Hepatocyte (in vitro differentiated cells): ENCODE results near the gene KNOP1. TPM values are rescaled to one million over a fixed set of nuclear protein-coding genes. Genes with fewer than 3 reads are reported as not detected.

Experiments
- DNase-seq: peaks from one replicate; pipeline ENCODE4 v3.0.0-alpha.2; 2016; ENCODE audit warnings: low spot score
- H2AFZ ChIP-seq: fragments of 200-600 bp; sonication (generic); 2 replicates; pipeline ENCODE4 v1.6.0; 2016; ENCODE audit warnings: antibody characterized with exemption, mild to moderate bottlenecking
- H3K27ac ChIP-seq: fragments of 200-600 bp; sonication (generic); 2 replicates; pipeline ENCODE4 v1.5.1; 2016; ENCODE audit warnings: mild to moderate bottlenecking
- H3K27me3 ChIP-seq: fragments of 200-600 bp; sonication (generic); 2 replicates; pipeline ENCODE4 v1.6.1; 2016
- H3K36me3 ChIP-seq: fragments of 200-600 bp; sonication (generic); replicated peaks from 2 replicates; pipeline ENCODE4 v1.5.1; 2016; ENCODE audit warnings: low read depth; ENCODE audit not compliant: insufficient read depth
- H3K4me1 ChIP-seq: fragments of 200-600 bp; sonication (generic); 2 replicates; pipeline ENCODE4 v1.5.1; 2016; ENCODE audit warnings: mild to moderate bottlenecking, moderate library complexity; ENCODE audit not compliant: insufficient read depth
- H3K4me2 ChIP-seq: fragments of 200-600 bp; sonication (generic); 2 replicates; pipeline ENCODE4 v1.6.0; 2016
- H3K4me3 ChIP-seq: fragments of 200-600 bp; sonication (generic); 2 replicates; pipeline ENCODE4 v1.5.1; 2016; ENCODE audit warnings: mild to moderate bottlenecking
- H3K79me2 ChIP-seq: fragments of 200-600 bp; sonication (generic); 2 replicates; pipeline ENCODE4 v1.6.0; 2017; ENCODE audit warnings: mild to moderate bottlenecking
- H3K9me2 ChIP-seq: fragments of 200-600 bp; sonication (generic); replicated peaks from 2 replicates; pipeline ENCODE4 v1.6.0; 2017; ENCODE audit warnings: mild to moderate bottlenecking; ENCODE audit not compliant: insufficient read depth
- H3K9me3 ChIP-seq: fragments of 200-600 bp; sonication (generic); 2 replicates; pipeline ENCODE4 v1.5.1; 2016; ENCODE audit warnings: low read depth, mild to moderate bottlenecking
- H4K20me1 ChIP-seq: fragments of 200-600 bp; sonication (generic); 2 replicates; pipeline ENCODE4 v1.6.0; 2016; ENCODE audit warnings: mild to moderate bottlenecking; ENCODE audit not compliant: insufficient read depth, poor library complexity, severe bottlenecking
- CTCF ChIP-seq: fragments of 200-600 bp; sonication (generic); IDR thresholded peaks from 2 replicates; pipeline ENCODE4 v1.5.1; 2016; ENCODE audit warnings: antibody characterized with exemption, mild to moderate bottlenecking; ENCODE audit not compliant: poor library complexity
- EZH2 ChIP-seq: fragments of 200-600 bp; sonication (generic); IDR thresholded peaks from 2 replicates; pipeline ENCODE4 v1.6.1; 2016; ENCODE audit warnings: antibody characterized with exemption, mild to moderate bottlenecking, borderline replicate concordance
- EZH2phosphoT487 ChIP-seq: fragments of 200-600 bp; sonication (generic); IDR thresholded peaks from one replicate; pipeline ENCODE4 v1.6.1; 2018; ENCODE audit warnings: antibody characterized with exemption, mild to moderate bottlenecking, low read depth, moderate library complexity; ENCODE audit not compliant: unreplicated experiment, severe bottlenecking
- WGBS: methylation state at CpG from one replicate; pipeline ENCODE4 v1.1.6; 2016; ENCODE audit warnings: low lambda C conversion rate; ENCODE audit errors: missing lambda C conversion rate; 5-methylcytosine and 5-hydroxymethylcytosine counted together
- polyA plus RNA-seq: library from polyadenylated mRNA; unstranded; fragments of >200 nt; fragmentation: Nextera tagmentation; extraction: Ambion mirVana; gene quantifications from 2 replicates; pipeline ENCODE4 v1.2.1, GENCODE V29; 2016
- total RNA-seq: library from RNA; depleted of rRNA; stranded (reverse); fragments of >200 nt; gene quantifications from 2 replicates; pipeline ENCODE4 v1.2.3, GENCODE V29; 2014

Gene KNOP1
- total and polyA plus RNA-seq, 2 experiments from 2014 or later, result 19.4 to 30.4 TPM

GRCh38 chr16:19715566-19715965 is 2.5 kb downstream of the KNOP1 start:
- WGBS, result 96% methylated on average over 5 of the region's 5 CpGs
- Histone ChIP-seq H3K4me1 (peaks cover 18% of the 10 kb centered on the region), H3K4me2 (peak overlapping the region; percentile 91), H2AFZ (no peak overlapping the region), H4K20me1 (no peaks in the 10 kb centered on the region), H3K79me2 (peaks cover 65% of the 10 kb centered on the region), H3K27ac (no peak overlapping the region), H3K9me3 (no peaks in the 10 kb centered on the region), H3K36me3 (no peaks in the 10 kb centered on the region), H3K9me2 (no peaks in the 10 kb centered on the region), H3K4me3 (no peak overlapping the region), H3K27me3 (no peaks in the 10 kb centered on the region)
- TF ChIP-seq EZH2phosphoT487, result no peak
- TF ChIP-seq EZH2, result no peak
- no peak for DNase-seq

GRCh38 chr16:19713697-19714096 is 4.3 kb downstream of the KNOP1 start:
- 97% methylated on average over 6 of the region's 6 CpGs for WGBS
- H3K36me3 ChIP-seq, result no peaks in the 10 kb centered on the region
- no peaks in the 10 kb centered on the region for H4K20me1 ChIP-seq
- no peaks in the 10 kb centered on the region for H3K9me3 ChIP-seq
- no peaks in the 10 kb centered on the region for H3K9me2 ChIP-seq
- no peak for DNase-seq
- H2AFZ ChIP-seq, result no peak overlapping the region
- peaks cover 15% of the 10 kb centered on the region for H3K4me1 ChIP-seq
- H3K79me2 ChIP-seq, result peaks cover 49% of the 10 kb centered on the region
- no peak overlapping the region for H3K27ac ChIP-seq
- H3K4me3 ChIP-seq, result no peak overlapping the region
- H3K4me2 ChIP-seq, result no peak overlapping the region
- no peak for TF ChIP-seq EZH2
- no peak for TF ChIP-seq EZH2phosphoT487
- TF ChIP-seq CTCF, result no peak
- H3K27me3 ChIP-seq, result no peaks in the 10 kb centered on the region

- peaks cover 47% of the 10 kb centered on the region for H3K79me2 ChIP-seq
Observed at GRCh38 chr16:19712418-19713058, 5.5 kb downstream of the KNOP1 start.

More at GRCh38 chr16:19712418-19713058, 5.5 kb downstream of the KNOP1 start:
- Histone ChIP-seq H3K4me1 (peaks cover 15% of the 10 kb centered on the region), H3K4me2 (no peak overlapping the region), H3K27ac (no peak overlapping the region), H3K9me3 (no peaks in the 10 kb centered on the region), H2AFZ (no peak overlapping the region), H3K4me3 (no peak overlapping the region), H4K20me1 (no peaks in the 10 kb centered on the region), H3K9me2 (no peaks in the 10 kb centered on the region), H3K27me3 (no peaks in the 10 kb centered on the region), H3K36me3 (no peaks in the 10 kb centered on the region)
- no peak for DNase-seq
- TF ChIP-seq EZH2phosphoT487 (no peak), CTCF (no peak), EZH2 (no peak)
- 95% methylated on average over 11 of the region's 11 CpGs for WGBS
